SK-N-SH (cell line): Measurements from ENCODE around the gene IQSEC3. TPM values are rescaled to one million over a fixed set of nuclear protein-coding genes. Genes with fewer than 3 reads are reported as not detected.

Experiments
- CTCF ChIA-PET: fragments of 300-600, 350-600 bp; formaldehyde crosslinking; extraction: SDS; loops from one replicate; lab custom pipeline; 2021; lab: Yijun Ruan, JAX
- POLR2A ChIA-PET: fragments of 350-600 bp; sonication (Branson Sonifier 250); formaldehyde crosslinking; extraction: SDS; loops from one replicate; lab custom pipeline; 2020; ENCODE audit warnings: antibody characterized with exemption, inconsistent platforms; lab: Yijun Ruan, JAX
- DNase-seq: peaks from one replicate; pipeline ENCODE4 v3.0.0; 2012
- H2AFZ ChIP-seq: fragments of 200-600 bp; sonication (generic); 2 replicates; pipeline ENCODE4 v1.8.1; 2016; ENCODE audit warnings: antibody characterized with exemption, mild to moderate bottlenecking, low read depth
- H3F3A ChIP-seq: fragments of 200-600 bp; sonication (generic); replicated peaks from 2 replicates; pipeline ENCODE3; 2016; ENCODE audit warnings: antibody characterized with exemption, mild to moderate bottlenecking; ENCODE audit not compliant: insufficient read depth
- H3K27ac ChIP-seq, 2 experiments: fragments of 200-500 bp in 1 of 2; fragments of 200-600 bp in 1 of 2; sonication (Bioruptor generic) in 1 of 2; sonication (generic), shearing (Covaris generic) in 1 of 2; 2 replicates each; pipeline versions ENCODE4 v1.5.1 to v1.6.1; 2014 to 2016; ENCODE audit warnings: low read depth in 2 of 2, inconsistent platforms in 1 of 2, low read length in 1 of 2, mild to moderate bottlenecking in 1 of 2, mixed read lengths in 1 of 2
- H3K27me3 ChIP-seq: fragments of 200-600 bp; sonication (generic), shearing (Covaris generic); 2 replicates; pipeline ENCODE4 v1.6.1; 2016; ENCODE audit warnings: mixed run types; ENCODE audit not compliant: insufficient read depth
- H3K36me3 ChIP-seq, 2 experiments: fragments of 200-500 bp in 1 of 2; fragments of 200-600 bp in 1 of 2; sonication (Bioruptor generic) in 1 of 2; sonication (generic) in 1 of 2; replicated peaks in 1 of 2; 2 replicates each; pipeline versions ENCODE3 to v1.5.1; 2014 to 2016; ENCODE audit warnings: low read length in 1 of 2, mild to moderate bottlenecking in 1 of 2; ENCODE audit not compliant: insufficient read depth in 2 of 2, control insufficient read depth in 1 of 2
- H3K4me1 ChIP-seq, 2 experiments: fragments of 200-500 bp in 1 of 2; fragments of 200-600 bp in 1 of 2; sonication (Bioruptor generic) in 1 of 2; sonication (generic), shearing (Covaris generic) in 1 of 2; 2 replicates each; pipeline versions ENCODE4 v1.5.1 to v1.6.1; 2014 to 2016; ENCODE audit warnings: low read depth in 1 of 2, low read length in 1 of 2, mixed run types in 1 of 2; ENCODE audit not compliant: insufficient read depth in 2 of 2, control insufficient read depth in 1 of 2
- H3K4me2 ChIP-seq: fragments of 200-600 bp; sonication (generic), shearing (Covaris generic); 2 replicates; pipeline ENCODE4 v1.6.1; 2017; ENCODE audit warnings: mixed run types
- H3K4me3 ChIP-seq, 2 experiments: fragments of 200-500 bp in 1 of 2; fragments of 200-600 bp in 1 of 2; sonication (Bioruptor generic) in 1 of 2; sonication (generic), shearing (Covaris generic) in 1 of 2; 2 replicates each; pipeline versions ENCODE4 v1.5.1 to v1.8.1; 2014 to 2016; ENCODE audit warnings: low read depth in 2 of 2, inconsistent platforms in 1 of 2, low read length in 1 of 2, mild to moderate bottlenecking in 1 of 2, mixed read lengths in 1 of 2, moderate library complexity in 1 of 2
- H3K79me2 ChIP-seq: fragments of 200-600 bp; sonication (generic); 2 replicates; pipeline ENCODE4 v1.8.1; 2017; ENCODE audit warnings: mild to moderate bottlenecking; ENCODE audit not compliant: insufficient read depth
- H3K9ac ChIP-seq: fragments of 200-600 bp; sonication (generic); 2 replicates; pipeline ENCODE4 v1.6.1; 2017; ENCODE audit warnings: mixed run types
- H3K9me2 ChIP-seq: fragments of 200-600 bp; sonication (generic); 2 replicates; pipeline ENCODE4 v1.6.1; 2017; ENCODE audit warnings: mixed run types
- H3K9me3 ChIP-seq: fragments of 200-600 bp; sonication (generic); 2 replicates; pipeline ENCODE4 v1.6.1; 2017; ENCODE audit warnings: mixed run types, mild to moderate bottlenecking, moderate library complexity
- H4K20me1 ChIP-seq: fragments of 200-600 bp; sonication (generic); 2 replicates; pipeline ENCODE4 v1.6.1; 2017; ENCODE audit warnings: mild to moderate bottlenecking, mixed run types; ENCODE audit not compliant: insufficient read depth
- CHD2 ChIP-seq: fragments of 150-350 bp; IDR thresholded peaks from 2 replicates; pipeline ENCODE4 v1.6.1; 2018; ENCODE audit warnings: low read length; ENCODE audit not compliant: partially characterized antibody
- EP300 ChIP-seq, 2 experiments: IDR thresholded peaks; 2 replicates each; pipeline versions ENCODE4 v1.4.0 to v1.6.1; 2012; ENCODE audit warnings: borderline replicate concordance in 1 of 2, low read depth in 1 of 2, low read length in 1 of 2
- EZH2phosphoT487 ChIP-seq: fragments of 200-600 bp; sonication (generic); IDR thresholded peaks from 2 replicates; pipeline ENCODE4 v1.6.1; 2017; ENCODE audit warnings: low read depth, mixed run types, mild to moderate bottlenecking, antibody characterized with exemption, moderate library complexity, borderline replicate concordance
- FOXM1 ChIP-seq: IDR thresholded peaks from 2 replicates; pipeline ENCODE4 v1.4.0; 2012; ENCODE audit warnings: low read depth, mild to moderate bottlenecking
- JUND ChIP-seq: IDR thresholded peaks from 2 replicates; pipeline ENCODE4 v1.4.0; 2012
- MAX ChIP-seq: IDR thresholded peaks from 2 replicates; pipeline ENCODE4 v1.4.0; 2012; ENCODE audit warnings: low read depth
- MEF2A ChIP-seq: IDR thresholded peaks from 2 replicates; pipeline ENCODE4 v1.4.0; 2012; ENCODE audit warnings: low read depth, borderline replicate concordance
- NFIC ChIP-seq: IDR thresholded peaks from 2 replicates; pipeline ENCODE4 v1.4.0; 2012; ENCODE audit warnings: borderline replicate concordance
- PBX3 ChIP-seq: IDR thresholded peaks from 2 replicates; pipeline ENCODE4; 2012
- RCOR1 ChIP-seq: fragments of 150-350 bp; IDR thresholded peaks from 2 replicates; pipeline ENCODE4 v1.6.1; 2017; ENCODE audit warnings: antibody characterized with exemption, low read length
- RFX5 ChIP-seq: IDR thresholded peaks from 2 replicates; pipeline ENCODE4 v1.6.1; 2012; ENCODE audit warnings: mild to moderate bottlenecking, improper control_type of control experiment, low read length
- RXRA ChIP-seq: IDR thresholded peaks from 2 replicates; pipeline ENCODE4 v1.4.0; 2012; ENCODE audit warnings: low read depth, mild to moderate bottlenecking, borderline replicate concordance
- USF1 ChIP-seq: IDR thresholded peaks from 2 replicates; pipeline ENCODE4 v1.4.0; 2012; ENCODE audit warnings: low read depth, borderline replicate concordance
- ZBTB33 ChIP-seq: IDR thresholded peaks from 2 replicates; pipeline ENCODE4 v1.4.0; 2012; ENCODE audit warnings: low read depth, borderline replicate concordance
- WGBS: methylation state at CpG from one replicate; pipeline ENCODE4 v1.1.6; 2017; ENCODE audit warnings: low lambda C conversion rate; 5-methylcytosine and 5-hydroxymethylcytosine counted together
- polyA plus RNA-seq, 3 experiments: library from polyadenylated mRNA; depleted of rRNA; stranded (reverse); fragments of >200 nt; gene quantifications; 2 replicates each; pipeline ENCODE4 v1.2.3, GENCODE V29; 2012

The IQSEC3 gene
- polyA plus RNA-seq, 1 of the 3 experiments (the other 2 are of a cell fraction): 0.02 TPM

GRCh38 chr12:56683-57346, 9.8 kb upstream of the IQSEC3 start:
- no peaks in the 10 kb centered on the region for H4K20me1 ChIP-seq
- TF ChIP-seq EZH2phosphoT487: no peak
- WGBS: 24% methylated on average over 7 of the region's 7 CpGs

GRCh38 chr12:57539-57938, 9.0 kb upstream of the IQSEC3 start:
- no peak overlapping the region for H3K9ac ChIP-seq
- peaks cover 13% of the 10 kb centered on the region; the same call in 1 of the 2 replicates for H3K27me3 ChIP-seq
- H3K79me2 ChIP-seq: no peaks in the 10 kb centered on the region
- CTCF ChIA-PET: interaction anchor here (0.7 to 1.5 kb wide), 2 partner anchors 45 to 129 kb away, joined by 3 to 4 read pairs; no protein-coding TSS in a partner anchor
- TF ChIP-seq EZH2phosphoT487 (no peak), NFIC (no peak), RFX5 (no peak), RXRA (no peak), RCOR1 (no peak), MEF2A (no peak), ZBTB33 (no peak), JUND (no peak), FOXM1 (no peak), MAX (no peak), EP300 (IDR thresholded peaks at IDR 0.05; ENCODE audit: borderline replicate concordance in 1 of 2, low read depth in 1 of 2, low read length in 1 of 2) (no peak), USF1 (no peak), PBX3 (no peak), CHD2 (no peak)
- H4K20me1 ChIP-seq: no peaks in the 10 kb centered on the region
- WGBS: 28% methylated on average over 7 of the region's 7 CpGs
- no peak overlapping the region for H2AFZ ChIP-seq
- no peak overlapping the region for H3K4me2 ChIP-seq
- no peak for DNase-seq
- H3F3A ChIP-seq: no peaks in the 10 kb centered on the region
- no peak overlapping the region for H3K4me3 ChIP-seq
- no peaks in the 10 kb centered on the region for H3K9me3 ChIP-seq
- no peaks in the 10 kb centered on the region for H3K9me2 ChIP-seq
- no peaks in the 10 kb centered on the region for H3K4me1 ChIP-seq
- no peaks in the 10 kb centered on the region for H3K36me3 ChIP-seq
- POLR2A ChIA-PET: no interaction called here
- H3K27ac ChIP-seq: no peak overlapping the region

More at GRCh38 chr12:56683-57346, 9.8 kb upstream of the IQSEC3 start:
- no peak overlapping the region for H3K4me2 ChIP-seq
- no peaks in the 10 kb centered on the region for H3F3A ChIP-seq
- no peaks in the 10 kb centered on the region for H3K9me3 ChIP-seq
- H3K36me3 ChIP-seq: no peaks in the 10 kb centered on the region
- CTCF ChIA-PET: interaction anchor here (1.5 kb wide), 1 partner anchor 46 kb away, joined by 4 read pairs; no protein-coding TSS in a partner anchor
- no peak for DNase-seq
- no peaks in the 10 kb centered on the region for H3K9me2 ChIP-seq
- H3K27ac ChIP-seq: no peak overlapping the region
- H2AFZ ChIP-seq: no peak overlapping the region
- H3K27me3 ChIP-seq: peaks cover 17% of the 10 kb centered on the region; the same call in 1 of the 2 replicates
- H3K4me1 ChIP-seq: no peaks in the 10 kb centered on the region
- H3K79me2 ChIP-seq: no peaks in the 10 kb centered on the region
- H3K4me3 ChIP-seq: no peak overlapping the region
- POLR2A ChIA-PET: no interaction called here
- H3K9ac ChIP-seq: no peak overlapping the region
